Measurements from ENCODE around the gene NT5DC1.

Gene NT5DC1

GRCh38 chr6:116208056-116208785 is 107.6 kb downstream of the NT5DC1 start:
- DNase-seq (ENCODE audit: low read depth): no peak
- TF ChIP-seq, protein P1, sequence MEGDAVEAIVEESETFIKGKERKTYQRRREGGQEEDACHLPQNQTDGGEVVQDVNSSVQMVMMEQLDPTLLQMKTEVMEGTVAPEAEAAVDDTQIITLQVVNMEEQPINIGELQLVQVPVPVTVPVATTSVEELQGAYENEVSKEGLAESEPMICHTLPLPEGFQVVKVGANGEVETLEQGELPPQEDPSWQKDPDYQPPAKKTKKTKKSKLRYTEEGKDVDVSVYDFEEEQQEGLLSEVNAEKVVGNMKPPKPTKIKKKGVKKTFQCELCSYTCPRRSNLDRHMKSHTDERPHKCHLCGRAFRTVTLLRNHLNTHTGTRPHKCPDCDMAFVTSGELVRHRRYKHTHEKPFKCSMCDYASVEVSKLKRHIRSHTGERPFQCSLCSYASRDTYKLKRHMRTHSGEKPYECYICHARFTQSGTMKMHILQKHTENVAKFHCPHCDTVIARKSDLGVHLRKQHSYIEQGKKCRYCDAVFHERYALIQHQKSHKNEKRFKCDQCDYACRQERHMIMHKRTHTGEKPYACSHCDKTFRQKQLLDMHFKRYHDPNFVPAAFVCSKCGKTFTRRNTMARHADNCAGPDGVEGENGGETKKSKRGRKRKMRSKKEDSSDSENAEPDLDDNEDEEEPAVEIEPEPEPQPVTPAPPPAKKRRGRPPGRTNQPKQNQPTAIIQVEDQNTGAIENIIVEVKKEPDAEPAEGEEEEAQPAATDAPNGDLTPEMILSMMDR (IDR thresholded peaks at IDR 0.05; ENCODE audit: insufficient read depth, low read depth, low read length, missing control alignments): no peak
- no peak overlapping the region for H3K4me3 ChIP-seq (ENCODE audit: low read length)

GRCh38 chr6:116210316-116210715 is 109.7 kb downstream of the NT5DC1 start:
- H3K4me3 ChIP-seq (ENCODE audit: low read length): no peak overlapping the region
- no peak for DNase-seq (ENCODE audit: low read depth)
- TF ChIP-seq, protein P1 (IDR thresholded peaks at IDR 0.05; ENCODE audit: insufficient read depth, low read depth, low read length, missing control alignments): no peak

DNA sequence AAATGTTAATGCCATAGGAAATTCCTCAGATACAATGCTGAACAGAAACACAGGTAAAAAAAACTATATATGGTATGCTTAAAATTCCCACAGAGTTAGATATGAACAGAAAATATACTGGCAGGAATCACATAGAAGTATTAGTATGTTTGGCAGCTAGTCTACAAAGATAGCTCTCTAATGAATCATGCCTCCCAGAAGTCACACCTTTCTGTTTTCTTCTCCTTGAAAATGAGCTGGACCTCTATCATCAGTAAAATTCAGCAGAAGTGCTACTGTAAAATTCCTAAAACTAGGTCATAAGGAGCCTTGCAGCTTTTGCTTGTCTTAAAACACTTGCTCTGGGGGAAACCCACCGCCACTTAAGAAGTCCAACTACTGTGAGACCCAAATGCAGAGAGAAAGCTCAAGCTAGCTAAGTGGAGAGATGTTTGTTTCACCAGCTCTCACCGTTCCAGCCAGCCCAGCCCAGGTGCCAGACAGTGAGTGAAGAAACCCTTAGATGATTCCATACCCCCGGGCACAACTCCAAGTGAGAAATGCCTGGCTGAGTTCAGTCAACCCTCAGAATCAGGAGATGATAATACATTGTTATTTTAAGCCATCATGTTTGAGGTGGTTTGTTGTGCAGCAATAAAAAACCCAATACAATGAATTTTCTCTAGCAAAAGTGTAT is 110.2 kb downstream of the NT5DC1 start:
- peak overlapping the region; percentile 9 for H3K4me3 ChIP-seq (ENCODE audit: low read length)
- DNase-seq (ENCODE audit: low read depth): peak; percentile 94
- TF ChIP-seq, protein P1 (IDR thresholded peaks at IDR 0.05; ENCODE audit: insufficient read depth, low read depth, low read length, missing control alignments): no peak

- DNase-seq (ENCODE audit: low read depth): no peak
- no peak overlapping the region for H3K4me3 ChIP-seq (ENCODE audit: low read length)
- TF ChIP-seq, protein P1 (IDR thresholded peaks at IDR 0.05; ENCODE audit: insufficient read depth, low read depth, low read length, missing control alignments): no peak
These were observed 114.0 kb downstream of the NT5DC1 start for GRCh38 chr6:116214681-116215080.

DNA sequence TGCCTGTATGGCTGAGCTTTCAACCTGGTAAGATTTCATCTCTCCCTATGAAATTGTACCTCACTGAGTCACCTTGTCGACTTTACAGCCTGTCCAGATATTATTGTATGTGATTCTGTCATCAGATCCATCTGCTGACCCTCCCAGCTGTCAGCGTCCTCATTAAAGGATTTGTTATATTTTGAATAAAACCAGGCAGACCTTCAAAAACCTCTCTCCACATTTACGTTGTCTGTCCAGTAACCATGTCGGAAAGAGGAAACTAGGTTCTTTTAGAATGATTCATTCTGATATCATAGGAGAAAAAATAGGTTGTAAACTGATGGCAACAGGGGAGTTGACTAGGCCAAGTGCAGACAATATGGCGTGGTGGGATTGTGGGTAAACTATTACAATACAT is 114.8 kb downstream of the NT5DC1 start:
- H3K4me3 ChIP-seq (ENCODE audit: low read length): no peak overlapping the region
- TF ChIP-seq, protein P1 (IDR thresholded peaks at IDR 0.05; ENCODE audit: insufficient read depth, low read depth, low read length, missing control alignments): no peak
- DNase-seq (ENCODE audit: low read depth): peak; percentile 55

DNA sequence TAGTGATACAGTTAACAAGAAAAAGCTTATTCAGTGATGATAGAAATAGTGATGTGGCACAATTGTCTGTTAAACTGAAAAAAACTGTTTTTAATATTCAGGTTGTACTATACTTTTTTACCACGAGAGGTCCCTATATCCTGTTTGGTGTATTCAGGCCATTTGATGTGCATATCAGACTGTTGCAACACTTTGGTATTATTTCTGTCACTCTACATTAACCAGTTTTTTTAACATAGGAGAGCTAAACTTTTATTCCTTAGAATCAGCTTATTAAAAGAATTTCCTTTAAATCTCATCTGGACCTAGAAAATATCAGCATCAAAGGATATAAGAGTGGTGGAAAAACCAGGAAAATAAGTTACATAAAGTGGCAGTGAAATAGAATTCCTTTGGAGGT is 116.4 kb downstream of the NT5DC1 start:
- DNase-seq (ENCODE audit: low read depth): peak; percentile 61
- H3K4me3 ChIP-seq (ENCODE audit: low read length): no peak overlapping the region
- TF ChIP-seq, protein P1 (IDR thresholded peaks at IDR 0.05; ENCODE audit: insufficient read depth, low read depth, low read length, missing control alignments): peak; percentile 54
